HG03280 (cell line): ENCODE measurements around the gene SMIM22.

Experiments used
- ATAC-seq: cut with Tn5 transposase; IDR thresholded peaks from one replicate; pipeline ENCODE4 v1.9.1; 2021; ENCODE audit warnings: mild to moderate bottlenecking, moderate library complexity; ENCODE audit not compliant: unreplicated experiment

The SMIM22 gene

GRCh38 chr16:4814542-4815173 lies 19.5 kb downstream of the SMIM22 start:
- ATAC-seq = no peak

GRCh38 chr16:4820652-4821051 lies 25.5 kb downstream of the SMIM22 start:
- ATAC-seq = no peak

- no peak for ATAC-seq
Observed at GRCh38 chr16:4825196-4825595, 30.0 kb downstream of the SMIM22 start.

GRCh38 chr16:4826526-4826925 lies 31.4 kb downstream of the SMIM22 start:
- no peak for ATAC-seq

GRCh38 chr16:4826980-4827379 lies 31.8 kb downstream of the SMIM22 start:
- ATAC-seq = no peak

- no peak for ATAC-seq
Observed at GRCh38 chr16:4828567-4829321, 33.6 kb downstream of the SMIM22 start.

- ATAC-seq = no peak
Observed at GRCh38 chr16:4830408-4830807, 35.2 kb downstream of the SMIM22 start.

- no peak for ATAC-seq
Observed at GRCh38 chr16:4831616-4832015, 36.4 kb downstream of the SMIM22 start.

GRCh38 chr16:4832698-4833343 lies 37.7 kb downstream of the SMIM22 start:
- ATAC-seq = no peak

GRCh38 chr16:4833584-4833983 lies 38.4 kb downstream of the SMIM22 start:
- no peak for ATAC-seq

GRCh38 chr16:4836727-4837126 lies 41.6 kb downstream of the SMIM22 start:
- ATAC-seq = no peak

- ATAC-seq = no peak
Observed at GRCh38 chr16:4837733-4838501, 42.7 kb downstream of the SMIM22 start.

GRCh38 chr16:4839942-4840341 lies 44.8 kb downstream of the SMIM22 start:
- no peak for ATAC-seq

- no peak for ATAC-seq
Observed at GRCh38 chr16:4840984-4841383, 45.8 kb downstream of the SMIM22 start.
